Activated CD8-positive, alpha-beta memory T cell treated with anti-CD3 and anti-CD28 coated beads for 24 hours (primary cell): ENCODE results near the gene TMEM178A.
"Not testable (repeated sequence)": the region's sequence is repeated elsewhere in the genome, so short reads cannot be mapped to it uniquely, and the experiment has no call there.

Experiments
- DNase-seq: peaks from one replicate; pipeline ENCODE4 v3.0.0-alpha.2; 2020

Gene TMEM178A

GRCh38 chr2:39649511-39649910 lies 16.2 kb upstream of the TMEM178A start:
- no peak for DNase-seq

GRCh38 chr2:39650468-39650867 lies 15.2 kb upstream of the TMEM178A start:
- no peak for DNase-seq

GRCh38 chr2:39656215-39656614 lies 9.5 kb upstream of the TMEM178A start:
- not testable (repeated sequence) for DNase-seq

GRCh38 chr2:39657287-39657937 lies 8.3 kb upstream of the TMEM178A start:
- DNase-seq = no peak

GRCh38 chr2:39658371-39658770 lies 7.3 kb upstream of the TMEM178A start:
- no peak for DNase-seq

GRCh38 chr2:39659765-39660611 lies 5.7 kb upstream of the TMEM178A start:
- no peak for DNase-seq

GRCh38 chr2:39660612-39661236 lies 5.0 kb upstream of the TMEM178A start:
- no peak for DNase-seq

- no peak for DNase-seq
These were observed 3.9 kb upstream of the TMEM178A start for GRCh38 chr2:39661826-39662225.

- no peak for DNase-seq
These were observed 2.4 kb upstream of the TMEM178A start for GRCh38 chr2:39663187-39663930.

- no peak for DNase-seq
These were observed 1.4 kb upstream of the TMEM178A start for GRCh38 chr2:39664232-39664887.

- DNase-seq = no peak
These were observed 677 bp upstream of the TMEM178A start for GRCh38 chr2:39664888-39665591.

- no peak for DNase-seq
These were observed 879 bp downstream of the TMEM178A start for GRCh38 chr2:39666491-39667101.

- no peak for DNase-seq
These were observed 1.6 kb downstream of the TMEM178A start for GRCh38 chr2:39667104-39667885.

- DNase-seq = no peak
These were observed 2.2 kb downstream of the TMEM178A start for GRCh38 chr2:39667886-39668276.

GRCh38 chr2:39668576-39669080 lies 2.9 kb downstream of the TMEM178A start:
- DNase-seq = no peak

GRCh38 chr2:39671604-39672003 lies 5.9 kb downstream of the TMEM178A start:
- DNase-seq = no peak

- no peak for DNase-seq
These were observed 7.3 kb downstream of the TMEM178A start for GRCh38 chr2:39673018-39673417.

- DNase-seq = no peak
These were observed 10.6 kb downstream of the TMEM178A start for GRCh38 chr2:39676342-39676741.

GRCh38 chr2:39678170-39678569 lies 12.5 kb downstream of the TMEM178A start:
- DNase-seq = no peak

GRCh38 chr2:39679805-39680204 lies 14.1 kb downstream of the TMEM178A start:
- DNase-seq = no peak
